MM.1S (cell line): ENCODE data around the gene SLC12A7.
"Not testable (repeated sequence)": the region's sequence is repeated elsewhere in the genome, so short reads cannot be mapped to it uniquely, and the experiment has no call there.

Source experiments
- DNase-seq: peaks from one replicate; pipeline ENCODE4 v3.0.0-alpha.2; 2015
- H2AFZ ChIP-seq: fragments of 300-600 bp; sonication (generic); 2 replicates; pipeline ENCODE4 v1.6.0; 2016; ENCODE audit warnings: antibody characterized with exemption, low read length
- H3F3A ChIP-seq: fragments of 300-600 bp; sonication (generic); 2 replicates; pipeline ENCODE4 v1.6.1; 2016; ENCODE audit warnings: mild to moderate bottlenecking, antibody characterized with exemption, low read length, moderate library complexity, mixed read lengths; ENCODE audit not compliant: insufficient read depth
- H3K27ac ChIP-seq: fragments of 300-600 bp; sonication (generic); 2 replicates; pipeline ENCODE4 v1.5.1; 2016; ENCODE audit warnings: mild to moderate bottlenecking, low read length
- H3K27me3 ChIP-seq: fragments of 300-600 bp; sonication (generic); replicated peaks from 2 replicates; pipeline ENCODE4 v1.6.0; 2016; ENCODE audit warnings: low read length; ENCODE audit not compliant: insufficient read depth
- H3K36me3 ChIP-seq: fragments of 300-600 bp; sonication (generic); replicated peaks from 2 replicates; pipeline ENCODE4 v1.6.1; 2016; ENCODE audit warnings: mild to moderate bottlenecking, low read length, mixed read lengths; ENCODE audit not compliant: insufficient read depth
- H3K4me1 ChIP-seq: fragments of 300-600 bp; sonication (generic); 2 replicates; pipeline ENCODE4 v1.6.1; 2016; ENCODE audit warnings: low read length, mixed read lengths
- H3K4me2 ChIP-seq: fragments of 300-600 bp; sonication (generic); 2 replicates; pipeline ENCODE4 v1.6.0; 2016; ENCODE audit warnings: low read depth, low read length
- H3K4me3 ChIP-seq: fragments of 300-600 bp; sonication (generic); 2 replicates; pipeline ENCODE4 v1.5.1; 2016; ENCODE audit warnings: low read length, mixed read lengths
- H3K79me2 ChIP-seq: fragments of 300-600 bp; sonication (generic); 2 replicates; pipeline ENCODE4 v1.6.1; 2016; ENCODE audit warnings: mixed run types, low read length, mixed read lengths
- H3K9ac ChIP-seq: fragments of 300-600 bp; sonication (generic); 2 replicates; pipeline ENCODE4 v1.6.1; 2016; ENCODE audit warnings: low read length, mixed read lengths
- H3K9me2 ChIP-seq: fragments of 300-600 bp; sonication (generic); replicated peaks from 2 replicates; pipeline ENCODE4 v1.6.1; 2016; ENCODE audit warnings: mild to moderate bottlenecking, low read length, mixed read lengths; ENCODE audit not compliant: insufficient read depth
- H3K9me3 ChIP-seq: fragments of 300-600 bp; sonication (generic); replicated peaks from 2 replicates; pipeline ENCODE4 v1.6.1; 2016; ENCODE audit warnings: mild to moderate bottlenecking, low read length, mixed read lengths; ENCODE audit not compliant: insufficient read depth
- H4K20me1 ChIP-seq: fragments of 300-600 bp; sonication (generic); 2 replicates; pipeline ENCODE4 v1.6.1; 2016; ENCODE audit warnings: mild to moderate bottlenecking, low read length, moderate library complexity, mixed read lengths; ENCODE audit not compliant: insufficient read depth
- CTCF ChIP-seq: fragments of 300-600 bp; sonication (generic); IDR thresholded peaks from 2 replicates; pipeline ENCODE4 v1.5.1; 2016; ENCODE audit warnings: antibody characterized with exemption, low read length, mixed read lengths
- EZH2 ChIP-seq: fragments of 300-600 bp; sonication (generic); optimal IDR thresholded peaks from 2 replicates; pipeline ENCODE3; 2017; ENCODE audit warnings: low read depth, mild to moderate bottlenecking, antibody characterized with exemption, low read length, mixed read lengths
- EZH2phosphoT487 ChIP-seq: fragments of 300-600 bp; sonication (generic); IDR thresholded peaks from 2 replicates; pipeline ENCODE4 v1.6.1; 2018; ENCODE audit warnings: antibody characterized with exemption, low read length

Gene SLC12A7

GRCh38 chr5:1159341-1159675 is 47.4 kb upstream of the SLC12A7 start:
- Histone ChIP-seq H3K27ac (no peak overlapping the region), H3K4me1 (no peaks in the 10 kb centered on the region), H3K9ac (no peak overlapping the region), H3K4me3 (no peak overlapping the region), H4K20me1 (no peaks in the 10 kb centered on the region), H3K9me2 (no peaks in the 10 kb centered on the region), H3K36me3 (no peaks in the 10 kb centered on the region), H3K4me2 (no peak overlapping the region), H3F3A (0 out of 2 replicates have a peak, but pooled peaks cover 3% of the 10 kb centered on the region), H3K9me3 (no peaks in the 10 kb centered on the region), H3K79me2 (no peaks in the 10 kb centered on the region), H2AFZ (no peak overlapping the region), H3K27me3 (peaks cover 10% of the 10 kb centered on the region)
- DNase-seq, result no peak
- no peak for TF ChIP-seq EZH2
- TF ChIP-seq EZH2phosphoT487, result no peak
- no peak for TF ChIP-seq CTCF

GRCh38 chr5:1158647-1159340 is 46.9 kb upstream of the SLC12A7 start:
- Histone ChIP-seq H3K9ac (no peak overlapping the region), H3K4me1 (no peaks in the 10 kb centered on the region), H3K79me2 (no peaks in the 10 kb centered on the region), H3K4me2 (no peak overlapping the region), H3K27ac (no peak overlapping the region), H3K4me3 (no peak overlapping the region), H3K36me3 (no peaks in the 10 kb centered on the region), H3F3A (0 out of 2 replicates have a peak, but pooled peaks cover 3% of the 10 kb centered on the region), H3K9me3 (no peaks in the 10 kb centered on the region), H3K27me3 (peaks cover 11% of the 10 kb centered on the region), H4K20me1 (no peaks in the 10 kb centered on the region), H3K9me2 (no peaks in the 10 kb centered on the region), H2AFZ (no peak overlapping the region)
- TF ChIP-seq EZH2, result no peak
- no peak for TF ChIP-seq EZH2phosphoT487
- TF ChIP-seq CTCF, result no peak
- DNase-seq, result no peak

GRCh38 chr5:1157461-1157986 is 45.7 kb upstream of the SLC12A7 start:
- not testable (repeated sequence) for DNase-seq

GRCh38 chr5:1156754-1157460 is 45.0 kb upstream of the SLC12A7 start:
- DNase-seq, result no peak
- Histone ChIP-seq H3K4me1 (no peaks in the 10 kb centered on the region), H3K27me3 (peaks cover 11% of the 10 kb centered on the region), H3K27ac (no peak overlapping the region), H3K9me3 (no peaks in the 10 kb centered on the region), H3K9ac (no peak overlapping the region), H3F3A (0 out of 2 replicates have a peak, but pooled peaks cover 3% of the 10 kb centered on the region), H2AFZ (no peak overlapping the region), H3K36me3 (no peaks in the 10 kb centered on the region), H3K79me2 (no peaks in the 10 kb centered on the region), H3K9me2 (no peaks in the 10 kb centered on the region), H3K4me2 (no peak overlapping the region), H3K4me3 (no peak overlapping the region), H4K20me1 (no peaks in the 10 kb centered on the region)
- TF ChIP-seq EZH2 (no peak), EZH2phosphoT487 (no peak), CTCF (no peak)

More at GRCh38 chr5:1157461-1157986, 45.7 kb upstream of the SLC12A7 start:
- not testable (repeated sequence) for H3K9ac ChIP-seq, H3K79me2 ChIP-seq, H3K4me3 ChIP-seq, H3K27ac ChIP-seq, H3K4me1 ChIP-seq, H4K20me1 ChIP-seq, H3F3A ChIP-seq, H2AFZ ChIP-seq, H3K4me2 ChIP-seq, H3K9me2 ChIP-seq, H3K9me3 ChIP-seq, H3K36me3 ChIP-seq
- H3K27me3 ChIP-seq, result peaks cover 11% of the 10 kb centered on the region
